CD14-positive monocyte (primary cell): ENCODE results near the gene ZNF384. TPM values are rescaled to one million over a fixed set of nuclear protein-coding genes. Genes with fewer than 3 reads are reported as not detected.

Experiments used
- DNase-seq, 3 donors: peaks; one replicate each; pipeline ENCODE4 v3.0.0-alpha.2; 2011 to 2022
- H2AFZ ChIP-seq: 2 replicates; pipeline ENCODE4 v1.6.0; 2012; ENCODE audit warnings: mild to moderate bottlenecking, low read depth, low read length, inconsistent platforms; ENCODE audit not compliant: insufficient read depth, poor library complexity, severe bottlenecking
- H3K27ac ChIP-seq, 2 donors: 1 replicate in 1 of 2; 2 replicates in 1 of 2; pipeline ENCODE4 v1.5.1; 2012 to 2013; ENCODE audit warnings: low read length in 2 of 2, control low read depth in 1 of 2, inconsistent platforms in 1 of 2, low read depth in 1 of 2, mild to moderate bottlenecking in 1 of 2
- H3K27me3 ChIP-seq, 2 donors: one replicate each; pipeline versions ENCODE4 v1.6.0 to v1.6.1; 2011 to 2013; ENCODE audit warnings: low read length in 2 of 2; ENCODE audit not compliant: control insufficient read depth in 2 of 2, insufficient read depth in 2 of 2
- H3K36me3 ChIP-seq, 2 donors: replicated peaks in 1 of 2; 1 replicate in 1 of 2; 2 replicates in 1 of 2; pipeline versions ENCODE4 v1.5.1 to v1.6.1; 2012 to 2013; ENCODE audit warnings: low read length in 2 of 2, control low read depth in 1 of 2, inconsistent platforms in 1 of 2, mild to moderate bottlenecking in 1 of 2; ENCODE audit not compliant: insufficient read depth in 2 of 2, control insufficient read depth in 1 of 2
- H3K4me1 ChIP-seq, 2 donors: 1 replicate in 1 of 2; 2 replicates in 1 of 2; pipeline versions ENCODE4 v1.5.1 to v1.6.1; 2012 to 2013; ENCODE audit warnings: low read length in 2 of 2, control low read depth in 1 of 2, inconsistent platforms in 1 of 2, mild to moderate bottlenecking in 1 of 2, moderate library complexity in 1 of 2; ENCODE audit not compliant: insufficient read depth in 2 of 2, control insufficient read depth in 1 of 2
- H3K4me2 ChIP-seq: replicated peaks from 2 replicates; pipeline ENCODE3; 2012; ENCODE audit warnings: low read length, moderate library complexity, mild to moderate bottlenecking; ENCODE audit not compliant: poor library complexity, severe bottlenecking; ENCODE audit errors: extremely low read depth
- H3K4me3 ChIP-seq, 3 experiments: fragments of 200-600 bp in 1 of 3; sonication (generic) in 1 of 3; replicated peaks in 1 of 3; 1 replicate in 2 of 3; 2 replicates in 1 of 3; pipeline ENCODE4 v1.5.1; 2011 to 2013; ENCODE audit warnings: low read length in 3 of 3, mild to moderate bottlenecking in 3 of 3, control low read depth in 2 of 3, low read depth in 2 of 3, inconsistent platforms in 1 of 3, moderate library complexity in 1 of 3
- H3K79me2 ChIP-seq: 2 replicates; pipeline ENCODE4 v1.6.0; 2012; ENCODE audit warnings: mild to moderate bottlenecking, control low read depth, inconsistent platforms, low read length, moderate library complexity; ENCODE audit not compliant: insufficient read depth
- H3K9ac ChIP-seq: 2 replicates; pipeline ENCODE4 v1.6.0; 2017; ENCODE audit warnings: low read length, mild to moderate bottlenecking; ENCODE audit not compliant: insufficient read depth, poor library complexity, severe bottlenecking
- H3K9me3 ChIP-seq, 2 donors: replicated peaks in 1 of 2; 1 replicate in 1 of 2; 2 replicates in 1 of 2; pipeline versions ENCODE4 v1.5.1 to v1.6.1; 2012 to 2013; ENCODE audit warnings: low read length in 2 of 2, control low read depth in 1 of 2; ENCODE audit not compliant: control insufficient read depth in 1 of 2, insufficient read depth in 1 of 2
- H4K20me1 ChIP-seq: 2 replicates; pipeline ENCODE4 v1.6.0; 2012; ENCODE audit warnings: mild to moderate bottlenecking, low read length, control low read depth, moderate library complexity; ENCODE audit not compliant: insufficient read depth
- H3K27ac Mint-ChIP-seq, 7 donors: one replicate each; pipeline ENCODE4 v1.8.0; 2020; ENCODE audit warnings: mild to moderate bottlenecking in 7 of 7, mixed read lengths in 7 of 7, moderate library complexity in 6 of 7, inconsistent platforms in 2 of 7
- H3K27me3 Mint-ChIP-seq, 3 donors: one replicate each; pipeline ENCODE4 v1.8.0; 2021 to 2022; ENCODE audit warnings: low read depth in 3 of 3, mild to moderate bottlenecking in 3 of 3, mixed read lengths in 3 of 3, moderate library complexity in 3 of 3, inconsistent platforms in 1 of 3
- H3K36me3 Mint-ChIP-seq, 2 donors: one replicate each; pipeline ENCODE4 v1.8.0; 2020; ENCODE audit warnings: mixed read lengths in 2 of 2, inconsistent platforms in 1 of 2, mild to moderate bottlenecking in 1 of 2
- H3K4me1 Mint-ChIP-seq: one replicate; pipeline ENCODE4 v1.8.0; 2020; ENCODE audit warnings: mild to moderate bottlenecking, mixed read lengths
- H3K4me3 Mint-ChIP-seq, 2 donors: one replicate each; pipeline ENCODE4 v1.8.0; 2020; ENCODE audit warnings: mild to moderate bottlenecking in 2 of 2, mixed read lengths in 2 of 2, moderate library complexity in 1 of 2
- H3K9me3 Mint-ChIP-seq, 7 donors: one replicate each; pipeline ENCODE4 v1.8.0; 2020 to 2022; ENCODE audit warnings: mixed read lengths in 7 of 7, mild to moderate bottlenecking in 6 of 7, moderate library complexity in 6 of 7, inconsistent platforms in 2 of 7
- WGBS: methylation state at CpG from one replicate; pipeline ENCODE4 v1.1.5; 2013; ENCODE audit warnings: missing lambda C conversion rate; ENCODE audit not compliant: insufficient coverage; 5-methylcytosine and 5-hydroxymethylcytosine counted together
- intact Hi-C, 2 donors: fragments of 100-400 bp; cut with micrococcal nuclease; formaldehyde crosslinking; loops; one replicate each; pipeline versions ENCODE4 v1.15.0 to v1.15.1; 2023
- polyA plus RNA-seq, 3 donors: library from polyadenylated mRNA; depleted of rRNA in 1 of 3; unstranded in 2 of 3; stranded (reverse) in 1 of 3; fragments of 300-500 nt in 2 of 3; fragments of >200 nt in 1 of 3; fragmentation: Illumina TruSeq in 2 of 3; gene quantifications; 1 replicate in 2 of 3; 2 replicates in 1 of 3; pipeline ENCODE4 v1.2.3, GENCODE V29; 2012 to 2021
- TF ChIP-seq, protein P1 (sequence below): fragments of 200-600 bp; IDR thresholded peaks from one replicate; pipeline ENCODE4 v1.8.0; 2022; ENCODE audit warnings: antibody characterized with exemption, mild to moderate bottlenecking

Gene ZNF384
- polyA plus RNA-seq, 3 donors, result 9.6 to 87.0 (median 10.9) TPM

DNA sequence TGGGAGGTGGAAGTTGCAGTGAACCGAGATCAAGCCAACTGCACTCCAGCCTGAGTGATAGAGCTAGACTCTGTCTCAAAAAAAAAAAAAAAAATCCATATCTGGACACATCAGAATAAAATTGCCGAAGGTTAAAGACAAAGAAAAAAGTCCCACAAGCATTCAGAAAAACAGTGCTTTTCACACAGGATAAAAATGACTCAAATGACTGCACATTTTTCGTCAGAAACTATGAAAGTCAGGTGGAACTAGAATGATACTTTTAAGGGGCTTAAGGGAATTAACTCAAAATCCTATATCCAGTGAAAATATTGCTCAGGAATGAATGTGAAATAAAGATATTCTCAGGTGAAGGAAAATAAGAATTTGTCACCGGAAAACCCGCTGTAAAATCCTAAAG, 47.6 kb upstream of the ZNF384 start:
- no peaks in the 10 kb centered on the region for H3K4me1 ChIP-seq
- no peak overlapping the region for H3K4me3 ChIP-seq
- H3K27me3 Mint-ChIP-seq, result peaks cover 0 to 2% (median 2%) of the 10 kb centered on the region in 3 donors
- intact Hi-C loops, result loop anchor here (5.0 kb wide), 2 partner anchors 41 to 91 kb away; partner anchors contain the start of gene P3H3 (in 1 of the 2)
- H3K4me3 Mint-ChIP-seq, result no peak overlapping the region
- H3K36me3 Mint-ChIP-seq, result peaks cover 24 to 52% of the 10 kb centered on the region in 2 donors
- peaks cover 4% of the 10 kb centered on the region for H3K4me1 Mint-ChIP-seq
- TF ChIP-seq, protein P1, sequence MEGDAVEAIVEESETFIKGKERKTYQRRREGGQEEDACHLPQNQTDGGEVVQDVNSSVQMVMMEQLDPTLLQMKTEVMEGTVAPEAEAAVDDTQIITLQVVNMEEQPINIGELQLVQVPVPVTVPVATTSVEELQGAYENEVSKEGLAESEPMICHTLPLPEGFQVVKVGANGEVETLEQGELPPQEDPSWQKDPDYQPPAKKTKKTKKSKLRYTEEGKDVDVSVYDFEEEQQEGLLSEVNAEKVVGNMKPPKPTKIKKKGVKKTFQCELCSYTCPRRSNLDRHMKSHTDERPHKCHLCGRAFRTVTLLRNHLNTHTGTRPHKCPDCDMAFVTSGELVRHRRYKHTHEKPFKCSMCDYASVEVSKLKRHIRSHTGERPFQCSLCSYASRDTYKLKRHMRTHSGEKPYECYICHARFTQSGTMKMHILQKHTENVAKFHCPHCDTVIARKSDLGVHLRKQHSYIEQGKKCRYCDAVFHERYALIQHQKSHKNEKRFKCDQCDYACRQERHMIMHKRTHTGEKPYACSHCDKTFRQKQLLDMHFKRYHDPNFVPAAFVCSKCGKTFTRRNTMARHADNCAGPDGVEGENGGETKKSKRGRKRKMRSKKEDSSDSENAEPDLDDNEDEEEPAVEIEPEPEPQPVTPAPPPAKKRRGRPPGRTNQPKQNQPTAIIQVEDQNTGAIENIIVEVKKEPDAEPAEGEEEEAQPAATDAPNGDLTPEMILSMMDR, result no peak
- H3K4me2 ChIP-seq, result no peak overlapping the region
- no peaks in the 10 kb centered on the region for H3K9me3 Mint-ChIP-seq
- H3K36me3 ChIP-seq, result peaks cover 19 to 37% of the 10 kb centered on the region in 2 donors
- no peak overlapping the region for H3K9ac ChIP-seq
- H2AFZ ChIP-seq, result no peak overlapping the region
- no peaks in the 10 kb centered on the region for H3K79me2 ChIP-seq
- no peaks in the 10 kb centered on the region for H3K27me3 ChIP-seq
- no peak overlapping the region for H3K27ac ChIP-seq
- no peak overlapping the region for H3K27ac Mint-ChIP-seq
- DNase-seq, result no peak
- 100% methylated on average over 2 of the region's 5 CpGs for WGBS
- H4K20me1 ChIP-seq, result no peaks in the 10 kb centered on the region
- H3K9me3 ChIP-seq, result no peaks in the 10 kb centered on the region

DNA sequence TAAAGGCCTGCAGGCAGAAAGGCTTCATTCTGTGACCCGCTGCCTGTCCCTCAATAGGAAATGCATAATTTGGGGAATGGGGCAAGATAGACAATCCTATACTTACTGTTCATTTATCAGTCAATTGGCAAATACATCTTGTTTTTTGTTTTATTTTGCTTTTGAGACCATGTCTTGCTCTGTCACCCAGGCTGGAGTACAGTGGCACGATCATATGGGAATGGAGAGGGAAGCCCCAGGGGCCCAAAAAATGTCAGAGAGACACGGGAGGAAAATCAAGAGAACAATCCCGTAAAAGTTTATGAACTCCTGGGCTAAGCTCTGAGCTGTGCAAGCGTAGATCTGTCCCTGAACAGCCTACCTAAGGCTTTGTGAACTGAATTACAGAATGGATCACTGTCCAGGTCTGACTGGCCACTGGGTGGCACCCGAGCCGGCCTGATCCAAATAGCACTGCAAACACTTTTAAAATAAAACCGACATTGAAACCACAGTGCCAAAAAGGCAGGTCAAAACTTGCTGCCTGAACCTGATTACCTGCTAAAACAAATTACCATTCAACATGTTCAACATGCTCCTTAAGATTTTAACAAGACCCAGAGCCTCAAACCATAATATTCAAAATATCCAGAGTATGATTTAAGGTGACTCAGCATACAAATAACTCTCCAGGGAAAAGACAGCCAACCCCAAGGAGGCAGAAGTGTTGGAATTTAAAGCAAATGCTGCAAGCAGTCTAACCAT, 46.4 kb upstream of the ZNF384 start:
- peak; percentile 34 to 44 (median 43) for DNase-seq
- H3K79me2 ChIP-seq, result no peaks in the 10 kb centered on the region
- H3K27ac ChIP-seq, result no peak overlapping the region
- H3K4me3 ChIP-seq, result no peak overlapping the region
- H3K9ac ChIP-seq, result no peak overlapping the region
- peaks cover 4% of the 10 kb centered on the region for H3K4me1 Mint-ChIP-seq
- intact Hi-C loops, result loop anchor here (1.0 to 5.0 kb wide), 3 partner anchors 42 to 92 kb away; partner anchors contain the start of gene P3H3 (in 1 of the 2)
- WGBS, result 42% methylated on average over 6 of the region's 8 CpGs
- H3K4me3 Mint-ChIP-seq, result no peak overlapping the region
- H3K9me3 ChIP-seq, result no peaks in the 10 kb centered on the region
- peaks cover 31 to 48% of the 10 kb centered on the region in 2 donors for H3K36me3 ChIP-seq
- no peak overlapping the region for H3K4me2 ChIP-seq
- peak overlapping the region in 2 of 7 donors; percentile 38 to 77 for H3K27ac Mint-ChIP-seq
- H3K36me3 Mint-ChIP-seq, result peaks cover 33 to 63% of the 10 kb centered on the region in 2 donors
- H3K4me1 ChIP-seq, result no peaks in the 10 kb centered on the region
- no peaks in the 10 kb centered on the region for H4K20me1 ChIP-seq
- TF ChIP-seq, protein P1, result peak; percentile 68
- H3K27me3 Mint-ChIP-seq, result peaks cover 0 to 2% (median 2%) of the 10 kb centered on the region in 3 donors
- H3K9me3 Mint-ChIP-seq, result no peaks in the 10 kb centered on the region
- H3K27me3 ChIP-seq, result no peaks in the 10 kb centered on the region
- H2AFZ ChIP-seq, result no peak overlapping the region
